Measurements from ENCODE around the gene CEP135.

DNA sequence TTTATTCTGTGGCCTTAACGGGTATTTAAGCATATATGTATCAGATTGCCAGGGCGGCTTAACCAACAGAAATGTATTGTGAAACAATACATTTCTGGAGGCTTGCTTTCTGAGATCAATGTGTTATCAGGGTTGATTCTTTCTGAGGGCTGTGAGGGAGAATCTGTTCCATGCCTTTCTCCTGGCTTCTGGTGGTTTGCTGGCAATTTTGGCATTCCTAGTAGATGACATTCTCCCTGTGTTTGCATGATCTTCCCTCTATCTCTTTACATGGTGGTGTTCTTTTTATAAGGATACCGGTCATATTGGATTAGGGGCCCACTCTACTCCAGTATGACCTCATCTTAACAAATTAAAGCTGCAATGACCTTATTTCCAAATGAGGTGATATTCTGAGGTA lies 16.9 kb upstream of the CEP135 start:
- TF ChIP-seq, protein P1, sequence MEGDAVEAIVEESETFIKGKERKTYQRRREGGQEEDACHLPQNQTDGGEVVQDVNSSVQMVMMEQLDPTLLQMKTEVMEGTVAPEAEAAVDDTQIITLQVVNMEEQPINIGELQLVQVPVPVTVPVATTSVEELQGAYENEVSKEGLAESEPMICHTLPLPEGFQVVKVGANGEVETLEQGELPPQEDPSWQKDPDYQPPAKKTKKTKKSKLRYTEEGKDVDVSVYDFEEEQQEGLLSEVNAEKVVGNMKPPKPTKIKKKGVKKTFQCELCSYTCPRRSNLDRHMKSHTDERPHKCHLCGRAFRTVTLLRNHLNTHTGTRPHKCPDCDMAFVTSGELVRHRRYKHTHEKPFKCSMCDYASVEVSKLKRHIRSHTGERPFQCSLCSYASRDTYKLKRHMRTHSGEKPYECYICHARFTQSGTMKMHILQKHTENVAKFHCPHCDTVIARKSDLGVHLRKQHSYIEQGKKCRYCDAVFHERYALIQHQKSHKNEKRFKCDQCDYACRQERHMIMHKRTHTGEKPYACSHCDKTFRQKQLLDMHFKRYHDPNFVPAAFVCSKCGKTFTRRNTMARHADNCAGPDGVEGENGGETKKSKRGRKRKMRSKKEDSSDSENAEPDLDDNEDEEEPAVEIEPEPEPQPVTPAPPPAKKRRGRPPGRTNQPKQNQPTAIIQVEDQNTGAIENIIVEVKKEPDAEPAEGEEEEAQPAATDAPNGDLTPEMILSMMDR (IDR thresholded peaks at IDR 0.05; ENCODE audit: insufficient read depth, low read depth, low read length) = no peak
- no peak for TF ChIP-seq EZH2 (IDR thresholded peaks at IDR 0.05; ENCODE audit: insufficient read depth, low read length)

Data from astrocyte (in vitro differentiated cells and primary cell).